Glomerular visceral epithelial cell (primary cell): ENCODE results near the gene TTR.

Source experiments
- DNase-seq: peaks from one replicate; pipeline ENCODE4 v3.0.0-alpha.2; 2016; ENCODE audit errors: extremely low spot score

Gene TTR

DNA sequence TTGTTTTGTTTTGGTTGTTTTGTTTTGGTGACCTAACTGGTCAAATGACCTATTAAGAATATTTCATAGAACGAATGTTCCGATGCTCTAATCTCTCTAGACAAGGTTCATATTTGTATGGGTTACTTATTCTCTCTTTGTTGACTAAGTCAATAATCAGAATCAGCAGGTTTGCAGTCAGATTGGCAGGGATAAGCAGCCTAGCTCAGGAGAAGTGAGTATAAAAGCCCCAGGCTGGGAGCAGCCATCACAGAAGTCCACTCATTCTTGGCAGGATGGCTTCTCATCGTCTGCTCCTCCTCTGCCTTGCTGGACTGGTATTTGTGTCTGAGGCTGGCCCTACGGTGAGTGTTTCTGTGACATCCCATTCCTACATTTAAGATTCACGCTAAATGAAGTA is at the start of gene TTR:
Gene TTR (plus strand): TSS at position 250 of the 400 bp plus-strand sequence. CDS start 26 bp downstream, at position 276.
- no peak for DNase-seq

- DNase-seq, result peak; percentile 86
Observed at GRCh38 chr18:31546476-31546875, 45.2 kb upstream of the TTR start.

DNA sequence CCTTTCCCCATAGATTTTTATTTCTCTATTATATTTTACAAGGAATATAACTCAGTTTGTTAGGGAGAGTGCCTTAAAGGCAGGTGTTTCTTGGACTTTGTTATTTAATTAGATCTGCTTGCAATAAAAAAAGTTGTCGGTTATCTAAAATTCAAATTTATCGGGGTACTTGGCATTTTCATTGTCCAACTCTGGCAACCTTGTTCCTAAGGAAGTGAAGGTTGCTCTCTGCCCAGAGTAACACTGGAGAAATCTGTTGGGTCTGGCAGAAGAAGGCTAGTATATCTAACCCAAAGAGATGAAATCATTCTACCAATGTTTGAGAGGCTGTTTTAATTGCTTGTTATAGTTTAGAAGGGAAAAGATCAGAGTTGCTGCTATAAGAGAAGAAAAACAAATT is 42.8 kb upstream of the TTR start:
- DNase-seq, result no peak

GRCh38 chr18:31549416-31549815 is 42.3 kb upstream of the TTR start:
- DNase-seq, result no peak

DNA sequence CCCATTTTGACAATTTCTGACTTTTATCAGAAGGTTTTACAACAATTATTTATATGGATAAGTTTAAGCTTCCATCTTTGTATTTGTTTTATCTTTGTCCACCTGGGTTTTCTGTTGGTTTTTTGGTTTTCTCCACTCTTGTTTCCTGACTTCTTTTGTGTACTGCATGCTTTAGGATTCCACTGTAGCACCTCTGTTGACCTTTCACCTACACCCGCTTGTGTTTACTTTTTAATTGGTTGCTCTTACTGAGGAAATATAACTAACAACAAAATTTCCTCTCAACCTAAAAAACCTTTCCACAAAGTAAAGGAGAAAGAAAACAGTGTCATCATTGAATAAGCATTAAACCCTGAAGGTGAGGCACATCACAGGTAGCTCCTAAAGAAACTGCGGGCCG is 39.8 kb upstream of the TTR start:
- no peak for DNase-seq

GRCh38 chr18:31553800-31554199 is 37.9 kb upstream of the TTR start:
- DNase-seq, result no peak

DNA sequence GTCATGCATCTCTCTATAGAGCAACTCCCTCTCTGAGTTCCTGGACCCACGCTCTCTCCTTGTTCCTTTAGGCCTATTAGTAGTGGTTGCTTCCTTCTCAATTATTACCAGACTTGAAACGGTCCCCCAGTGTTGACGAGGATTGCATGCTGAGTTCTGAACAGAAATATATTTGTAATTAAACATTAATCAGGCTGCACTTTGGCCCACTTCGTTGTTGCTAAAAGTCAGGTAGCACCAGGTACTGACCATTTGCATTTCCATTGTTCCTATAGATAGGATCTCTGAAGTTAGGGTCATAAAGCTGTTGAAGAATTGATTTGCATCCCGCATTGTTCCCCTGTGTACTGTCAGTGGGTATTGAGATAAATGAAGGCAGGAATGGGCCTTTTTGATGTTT is 36.9 kb upstream of the TTR start:
- DNase-seq, result no peak

GRCh38 chr18:31555971-31556747 is 35.5 kb upstream of the TTR start:
- peak; percentile 71 for DNase-seq

DNA sequence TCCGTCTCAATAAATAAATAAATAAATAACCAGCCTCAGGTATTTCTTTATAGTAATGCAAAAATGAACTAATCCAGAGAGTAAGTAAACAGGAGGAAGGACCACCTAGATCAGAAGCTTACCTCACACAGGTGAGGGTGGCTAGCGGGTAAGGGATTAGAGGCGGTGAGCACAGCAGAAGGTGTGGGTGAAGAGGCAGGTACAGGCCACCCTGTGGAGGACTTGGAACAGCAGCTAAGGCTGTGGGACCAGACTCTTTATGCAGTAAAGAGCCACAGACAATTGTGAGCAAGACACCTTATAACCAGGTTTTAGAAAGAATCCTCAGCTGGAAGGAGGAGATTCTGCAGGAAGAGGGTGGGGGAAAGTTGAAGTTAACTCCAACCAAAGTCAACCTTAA is 34.2 kb upstream of the TTR start:
- DNase-seq, result no peak

DNA sequence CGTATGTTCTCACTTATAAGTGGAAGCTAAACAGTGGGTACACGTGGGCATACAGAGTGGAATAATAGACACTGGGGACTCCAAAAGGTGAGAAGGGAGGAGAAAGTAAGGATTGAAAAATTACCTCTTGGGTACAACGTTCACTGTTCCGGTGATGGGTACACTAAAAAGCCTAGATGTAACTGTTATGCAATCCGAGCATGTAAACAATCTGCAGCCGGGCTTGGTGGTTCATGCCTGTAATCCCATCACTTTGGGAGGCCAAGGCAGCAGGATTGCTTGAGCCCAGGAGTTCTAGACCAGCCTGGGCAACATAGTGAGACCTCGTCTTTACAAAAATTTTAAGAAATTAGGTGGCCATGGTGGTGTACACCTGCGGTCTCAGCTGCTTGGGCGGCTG is 33.1 kb upstream of the TTR start:
- DNase-seq, result no peak

DNA sequence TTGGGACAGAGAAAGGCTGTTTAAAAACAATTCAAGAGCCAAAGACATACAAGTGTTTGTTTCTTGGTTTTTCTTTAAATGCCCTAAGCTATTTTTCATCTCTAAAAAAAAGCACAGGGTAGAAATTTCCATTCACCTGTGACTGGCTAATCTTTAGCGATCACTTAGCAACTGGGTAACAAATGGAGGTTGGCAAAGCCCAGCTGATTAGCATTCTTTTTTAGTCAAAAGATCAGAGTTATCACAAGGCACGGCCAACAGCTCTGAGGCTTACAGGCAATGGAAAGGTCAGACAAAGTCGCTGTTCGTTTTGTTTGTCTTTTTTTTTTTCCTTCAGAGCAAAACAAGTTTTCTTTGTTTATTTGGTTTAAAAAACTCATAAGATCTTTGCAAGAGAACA is 29.0 kb upstream of the TTR start:
- no peak for DNase-seq

DNA sequence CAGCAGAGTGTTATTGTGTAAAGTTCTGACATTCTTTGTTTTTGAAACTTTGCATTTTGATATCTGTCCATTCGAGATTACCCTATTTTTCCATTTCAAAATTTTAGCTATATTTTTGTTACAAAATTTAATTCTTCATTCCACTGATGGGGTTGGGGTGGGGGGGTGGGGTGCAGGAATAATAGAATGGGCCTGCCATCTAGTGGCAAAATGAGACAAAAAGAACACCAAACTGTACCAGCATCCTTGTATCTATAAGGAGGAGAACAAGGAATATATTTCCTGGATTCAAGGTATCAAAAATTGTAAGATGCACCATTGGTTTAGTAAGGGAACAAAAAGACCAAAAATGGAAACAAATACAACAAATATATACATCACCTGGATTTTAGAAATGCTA is 27.9 kb upstream of the TTR start:
- DNase-seq, result no peak

DNA sequence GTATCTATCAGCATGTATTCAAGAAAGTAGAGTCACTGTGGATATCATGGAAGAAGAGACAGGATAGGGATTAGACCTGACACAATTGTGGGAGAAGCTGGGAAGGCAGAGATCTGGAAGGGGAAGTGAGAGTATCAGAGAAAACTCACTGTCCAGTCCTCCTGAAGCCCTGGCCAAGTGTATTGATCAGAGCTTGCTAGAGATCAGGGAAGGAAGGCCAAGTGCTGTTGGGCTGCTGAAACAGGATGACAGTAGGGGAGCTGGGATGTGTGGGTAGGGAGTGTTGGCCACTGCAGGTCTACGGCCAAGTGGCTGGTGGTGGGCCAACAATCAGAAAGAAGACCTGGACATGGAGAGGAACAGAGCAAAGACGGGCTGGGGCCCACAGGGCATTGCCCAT is 26.3 kb upstream of the TTR start:
- DNase-seq, result no peak

- no peak for DNase-seq
Observed at GRCh38 chr18:31565782-31566512, 25.7 kb upstream of the TTR start.

- no peak for DNase-seq
Observed at GRCh38 chr18:31566576-31567306, 24.9 kb upstream of the TTR start.

- DNase-seq, result no peak
Observed at GRCh38 chr18:31572368-31572767, 19.3 kb upstream of the TTR start.

DNA sequence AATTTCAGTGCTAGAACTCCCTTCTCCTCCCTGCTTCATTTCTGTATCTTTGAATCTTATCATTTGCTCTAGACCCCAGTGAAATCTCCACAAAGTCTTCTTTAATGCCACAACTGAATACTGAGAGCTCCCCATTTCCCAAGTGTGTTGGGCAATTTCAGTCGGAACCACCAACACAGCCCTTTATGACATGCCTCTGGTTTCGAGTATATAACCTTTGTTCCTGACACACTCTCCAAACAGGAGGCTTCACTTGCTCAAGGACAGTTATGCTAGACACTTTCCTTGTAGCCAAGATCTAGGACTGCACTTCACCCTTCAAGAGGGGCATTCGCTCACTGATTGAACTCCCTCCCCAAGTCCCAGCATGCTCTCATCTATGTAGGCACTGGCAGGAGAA is 18.6 kb upstream of the TTR start:
- no peak for DNase-seq

DNA sequence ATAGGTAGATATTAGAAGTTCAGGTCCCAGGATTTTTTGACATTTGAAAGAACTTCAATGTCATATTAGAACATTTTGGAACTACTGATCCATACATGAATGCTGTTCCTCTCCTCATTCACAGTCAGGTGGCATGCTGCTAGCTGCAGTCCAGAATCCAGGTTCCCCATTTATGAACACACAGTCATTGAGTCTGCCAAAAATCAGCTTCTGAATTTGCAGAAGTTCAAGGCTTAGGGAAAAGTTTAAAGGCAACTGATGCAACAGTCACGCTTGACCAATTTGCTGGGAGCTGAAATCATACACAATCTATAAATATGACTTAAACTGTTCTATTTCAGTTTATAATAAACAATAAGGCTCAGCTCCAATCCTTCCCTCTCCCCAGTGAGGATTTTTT is 17.3 kb upstream of the TTR start:
- DNase-seq, result no peak

GRCh38 chr18:31575515-31576257 is 16.0 kb upstream of the TTR start:
- no peak for DNase-seq

- no peak for DNase-seq
Observed at GRCh38 chr18:31576670-31577069, 15.0 kb upstream of the TTR start.

- no peak for DNase-seq
Observed at GRCh38 chr18:31577195-31577594, 14.5 kb upstream of the TTR start.

GRCh38 chr18:31578126-31578525 is 13.6 kb upstream of the TTR start:
- DNase-seq, result no peak
